Forelimb muscle (tissue), 1 donor: ENCODE measurements around the gene TRAF2. TPM values are rescaled to one million over a fixed set of nuclear protein-coding genes. Genes with fewer than 3 reads are reported as not detected.

Experiments
- DNase-seq: peaks from one replicate; pipeline ENCODE4 v3.0.0-alpha.2; 2013; ENCODE audit warnings: low read depth
- polyA plus RNA-seq: library from polyadenylated mRNA; unstranded; fragments of 120-200 nt; gene quantifications from one replicate; pipeline ENCODE4 v1.2.1, GENCODE V29; 2013; ENCODE audit not compliant: insufficient read length

The TRAF2 gene
- polyA plus RNA-seq, 1 donor: 11.0 TPM

GRCh38 chr9:136937186-136938001, 51.1 kb downstream of the TRAF2 start:
- no peak for DNase-seq

DNA sequence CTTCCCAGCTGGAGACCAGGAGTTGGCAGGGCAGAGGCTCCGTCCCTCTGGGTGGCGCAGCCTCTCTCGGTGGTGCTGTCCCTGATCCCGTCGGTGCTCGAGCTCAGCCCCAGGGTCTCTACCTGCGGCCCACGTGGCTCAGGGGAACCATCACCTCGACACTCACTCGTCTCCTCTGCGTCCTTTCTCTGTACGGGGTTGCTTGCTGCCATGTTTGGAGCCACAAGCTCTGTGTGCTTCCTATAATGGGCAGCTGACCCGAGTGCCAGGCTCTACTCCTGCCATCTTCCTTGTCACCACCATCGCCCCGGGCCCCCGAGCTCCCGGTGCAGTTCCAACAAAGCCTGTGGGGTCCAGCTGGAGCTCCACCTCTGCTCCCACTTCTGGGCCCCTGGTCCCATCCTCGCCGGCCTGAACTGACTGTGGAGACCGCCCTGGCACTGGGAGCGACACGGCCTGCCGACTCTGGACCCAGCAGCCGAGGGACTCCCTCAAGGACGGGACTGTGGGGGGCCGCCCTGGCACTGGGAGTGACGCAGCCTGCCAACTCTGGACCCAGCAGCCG, 53.2 kb downstream of the TRAF2 start:
- DNase-seq: no peak

- DNase-seq: no peak
These were observed 53.7 kb downstream of the TRAF2 start for GRCh38 chr9:136939996-136940525.

DNA sequence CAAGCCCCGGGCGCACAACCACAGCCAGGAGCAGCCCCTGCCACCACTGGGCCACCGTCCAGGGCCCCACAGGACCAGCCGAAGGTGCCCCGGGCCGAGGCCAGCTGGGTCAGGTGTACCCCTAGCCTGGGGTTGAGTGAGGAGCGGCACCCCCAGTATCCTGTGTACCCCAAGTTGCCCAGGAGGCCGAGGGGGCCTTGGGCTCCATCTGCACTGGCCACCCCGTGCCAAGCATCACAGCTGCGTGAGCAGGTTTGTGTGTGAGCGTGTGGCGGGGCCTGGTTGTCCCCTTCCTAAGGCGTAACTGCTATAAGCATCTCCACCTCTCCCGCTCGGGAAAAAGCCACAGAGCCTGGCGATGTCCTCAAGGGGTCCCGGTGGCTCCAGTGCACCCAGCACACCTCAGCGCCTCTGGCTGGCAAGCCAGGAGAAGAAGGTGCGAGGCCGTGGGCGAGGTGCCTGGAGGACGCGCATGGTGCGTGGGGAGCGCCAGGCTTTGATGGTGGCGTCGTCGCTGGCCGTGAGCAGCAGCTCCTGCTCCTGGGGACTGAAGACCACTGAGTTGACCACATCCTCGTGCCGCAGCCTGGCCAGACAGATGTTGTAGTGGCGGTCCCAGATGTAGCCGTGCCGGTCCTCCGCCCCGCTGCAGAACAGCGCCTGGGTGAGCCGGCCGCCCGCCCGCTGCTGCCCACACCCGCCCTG, 54.4 kb downstream of the TRAF2 start:
- no peak for DNase-seq

DNA sequence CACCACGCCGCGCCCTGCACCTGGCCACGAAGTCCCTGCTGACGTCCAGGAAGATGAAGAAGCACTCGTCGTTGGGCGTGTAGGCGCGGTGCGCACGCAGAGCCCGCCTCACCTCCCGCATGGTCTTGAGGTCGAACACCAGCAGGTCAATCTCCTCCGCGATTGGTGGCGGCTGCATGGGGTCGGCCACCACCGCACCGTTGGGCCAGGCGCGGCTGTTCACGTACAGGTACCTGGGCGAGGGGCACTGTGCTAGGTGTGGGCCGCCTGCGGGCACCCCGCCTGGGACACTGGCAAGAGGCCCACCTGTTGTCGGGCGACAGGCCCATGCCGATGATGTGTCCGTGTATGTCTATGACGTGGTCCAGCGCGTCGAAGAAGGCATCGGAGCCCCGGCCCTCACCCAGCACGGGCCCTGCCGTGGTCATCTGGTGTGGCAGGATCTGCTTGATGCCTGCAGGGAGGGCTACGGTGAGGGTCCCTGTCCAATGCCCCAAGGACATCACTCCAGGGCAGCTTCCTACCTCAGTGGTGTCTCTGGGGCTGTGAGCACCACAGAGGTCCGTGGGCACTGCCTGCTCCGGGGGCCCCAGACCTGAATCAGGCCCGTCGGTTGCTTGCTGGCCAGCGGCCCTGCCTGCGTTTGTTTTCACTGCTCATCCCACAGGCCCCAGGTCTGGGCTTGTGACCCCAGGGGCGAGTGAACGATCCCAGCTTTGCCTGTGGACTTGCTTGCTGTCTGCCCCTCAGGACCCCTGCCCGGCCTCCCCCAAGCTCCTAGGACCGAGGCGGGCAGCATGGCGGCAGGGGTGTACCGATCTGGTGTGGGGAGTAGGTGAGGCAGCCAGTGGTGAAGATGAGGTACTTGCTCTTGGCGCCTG, 55.2 kb downstream of the TRAF2 start:
- no peak for DNase-seq

DNA sequence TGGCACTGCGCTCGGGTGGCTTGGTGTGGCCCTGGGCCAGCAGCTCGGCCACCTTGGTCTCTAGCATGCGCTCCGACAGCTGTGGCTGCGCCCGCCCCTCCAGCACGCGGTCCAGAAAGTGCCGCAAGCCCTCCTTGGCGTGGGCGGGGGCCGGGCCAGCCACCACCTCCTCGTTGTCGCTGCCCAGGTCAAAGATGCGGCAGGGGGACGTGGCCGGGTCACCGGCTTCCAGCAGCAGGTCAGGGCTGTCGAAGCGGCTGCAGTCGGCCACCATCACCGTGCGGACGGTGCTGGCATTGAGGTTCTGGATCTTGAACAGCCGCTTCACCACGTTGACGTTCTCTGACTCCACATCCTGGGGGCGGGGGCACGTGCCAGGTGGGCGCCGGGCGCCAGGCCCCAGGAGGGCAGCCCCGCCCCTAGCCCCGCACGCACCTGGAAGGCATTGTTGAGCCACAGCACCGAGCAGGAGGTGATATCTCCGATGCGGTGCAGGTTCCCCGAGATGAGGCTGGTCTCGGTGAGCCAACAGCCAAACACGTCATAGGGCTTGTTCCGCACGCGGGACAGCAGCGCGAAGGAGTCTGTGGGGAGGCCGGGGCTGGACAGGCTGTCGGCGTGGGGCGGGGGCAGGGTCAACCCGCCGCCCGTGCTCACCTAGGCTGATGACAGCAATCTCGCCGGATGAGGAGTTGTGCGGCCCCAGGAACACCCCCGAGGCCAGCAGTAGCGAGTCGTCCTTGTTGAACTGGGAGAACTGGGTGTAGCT, 56.0 kb downstream of the TRAF2 start:
- no peak for DNase-seq

- no peak for DNase-seq
These were observed 56.5 kb downstream of the TRAF2 start for GRCh38 chr9:136942881-136943230.

GRCh38 chr9:136943291-136944211, 57.2 kb downstream of the TRAF2 start:
- no peak for DNase-seq

DNA sequence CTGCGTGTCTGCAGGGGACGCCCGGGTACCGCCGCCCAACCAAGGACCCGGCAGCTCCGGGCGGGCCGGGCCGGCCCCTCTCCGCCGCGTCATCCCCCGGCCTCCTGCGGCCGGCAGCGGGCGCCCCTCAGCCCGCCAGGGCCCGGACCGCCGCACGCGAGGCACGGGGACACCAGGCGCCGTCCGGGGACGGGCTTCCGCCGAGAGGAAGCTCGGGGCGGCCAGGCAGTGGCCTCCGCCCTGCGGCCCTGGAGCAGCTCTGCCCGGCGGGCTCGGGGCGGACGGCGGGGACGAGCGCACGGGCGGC, 57.8 kb downstream of the TRAF2 start:
- no peak for DNase-seq

- peak; percentile 81 for DNase-seq
These were observed 58.4 kb downstream of the TRAF2 start, which contains the start of the genes C8G and FBXW5 for GRCh38 chr9:136944519-136945332. Gene C8G, plus strand, starts transcription at chr9:136945243. Its CDS starts 78 bp downstream, at chr9:136945321. Gene FBXW5, minus strand, starts transcription at chr9:136944738. Its CDS starts 655 bp downstream, at chr9:136944083.

DNA sequence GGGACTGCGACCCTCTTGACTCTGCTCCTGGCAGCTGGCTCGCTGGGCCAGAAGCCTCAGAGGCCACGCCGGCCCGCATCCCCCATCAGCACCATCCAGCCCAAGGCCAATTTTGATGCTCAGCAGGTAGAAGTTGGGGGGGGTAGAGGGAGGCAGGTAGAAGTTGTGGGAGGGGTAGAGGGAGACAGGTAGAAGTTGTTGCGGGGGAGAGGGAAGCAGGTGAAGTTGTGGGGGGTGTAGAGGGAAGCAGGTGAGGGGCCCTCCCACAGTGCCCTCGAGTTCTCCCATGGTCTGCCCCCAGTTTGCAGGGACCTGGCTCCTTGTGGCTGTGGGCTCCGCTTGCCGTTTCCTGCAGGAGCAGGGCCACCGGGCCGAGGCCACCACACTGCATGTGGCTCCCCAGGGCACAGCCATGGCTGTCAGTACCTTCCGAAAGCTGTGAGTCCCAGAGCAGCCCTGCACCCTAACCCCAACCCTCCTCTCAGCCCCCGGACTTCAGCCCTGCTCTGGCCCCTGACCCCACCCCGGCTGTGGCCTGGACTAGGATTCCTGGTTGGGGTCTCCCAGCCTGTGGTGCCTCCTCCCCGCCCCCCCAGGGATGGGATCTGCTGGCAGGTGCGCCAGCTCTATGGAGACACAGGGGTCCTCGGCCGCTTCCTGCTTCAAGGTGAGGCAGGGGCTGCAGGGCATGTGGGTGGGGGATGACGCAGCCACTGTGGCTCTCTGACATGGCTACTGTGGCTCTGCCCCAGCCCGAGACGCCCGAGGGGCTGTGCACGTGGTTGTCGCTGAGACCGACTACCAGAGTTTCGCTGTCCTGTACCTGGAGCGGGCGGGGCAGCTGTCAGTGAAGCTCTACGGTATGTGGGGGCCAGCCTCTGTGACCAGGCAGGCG, 59.3 kb downstream of the TRAF2 start:
- DNase-seq: no peak

DNA sequence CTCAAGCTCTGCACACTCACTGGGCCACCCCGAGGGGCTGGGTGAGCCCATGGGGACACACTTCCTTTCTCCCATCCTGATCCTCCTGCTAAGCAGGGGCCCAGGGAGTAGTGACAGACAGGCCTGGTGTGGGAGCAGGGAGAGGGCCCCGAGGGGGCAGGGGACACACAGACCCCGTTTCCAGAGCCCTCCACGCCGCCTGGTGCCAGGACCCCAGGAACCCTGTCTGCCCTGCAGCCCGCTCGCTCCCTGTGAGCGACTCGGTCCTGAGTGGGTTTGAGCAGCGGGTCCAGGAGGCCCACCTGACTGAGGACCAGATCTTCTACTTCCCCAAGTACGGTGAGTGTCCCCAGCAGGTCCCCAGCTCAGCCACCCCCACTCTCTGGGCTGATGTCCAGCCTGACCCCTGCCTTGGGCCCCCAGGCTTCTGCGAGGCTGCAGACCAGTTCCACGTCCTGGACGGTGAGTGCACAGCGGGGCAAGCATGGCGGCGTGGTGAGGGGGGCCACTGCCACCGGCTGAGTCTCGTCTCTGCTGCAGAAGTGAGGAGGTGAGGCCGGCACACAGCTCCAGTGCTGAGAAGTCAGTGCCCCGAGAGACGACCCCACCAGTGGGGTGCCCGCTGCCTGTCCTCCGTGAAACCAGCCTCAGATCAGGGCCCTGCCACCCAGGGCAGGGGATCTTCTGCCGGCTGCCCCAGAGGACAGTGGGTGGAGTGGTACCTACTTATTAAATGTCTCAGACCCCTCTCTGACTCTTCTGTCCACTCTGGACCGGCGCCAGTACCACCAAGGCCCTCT, 60.1 kb downstream of the TRAF2 start:
- DNase-seq: no peak

GRCh38 chr9:136947028-136947891, 60.9 kb downstream of the TRAF2 start:
- no peak for DNase-seq

DNA sequence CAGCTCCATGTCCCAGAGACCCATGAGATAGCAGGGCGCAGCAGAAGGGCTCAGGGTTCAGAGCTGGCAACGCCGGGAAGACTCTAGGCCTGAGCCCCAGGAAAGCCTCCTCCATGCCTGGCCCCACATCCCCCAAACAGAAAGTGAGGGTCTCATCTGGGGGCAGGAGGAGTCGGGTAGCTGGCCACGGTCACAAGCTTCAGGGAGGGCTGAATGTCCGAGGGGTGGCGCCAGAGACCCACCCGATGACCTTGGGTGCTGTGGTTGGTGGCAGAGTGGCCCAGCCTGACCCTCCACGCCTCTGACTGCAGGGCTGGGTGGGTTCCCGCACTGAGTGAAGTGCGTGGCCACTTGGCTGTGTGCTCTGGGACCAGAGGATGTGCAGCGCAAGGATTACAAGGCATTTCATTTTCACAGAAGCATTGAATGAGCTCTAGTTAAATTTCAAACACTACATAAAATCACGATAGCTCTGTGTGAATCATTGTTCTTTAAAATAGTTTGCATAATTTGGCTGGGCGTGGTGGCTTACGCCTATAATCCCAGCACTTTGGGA, 61.7 kb downstream of the TRAF2 start:
- DNase-seq: no peak

GRCh38 chr9:136949239-136949816, 63.0 kb downstream of the TRAF2 start:
- no peak for DNase-seq
